DMS53 treated with DMSO at 0.1 percent for 48 hours (cell line): ENCODE data around the gene TBXA2R.
"Not testable (repeated sequence)": the region's sequence is repeated elsewhere in the genome, so short reads cannot be mapped to it uniquely, and the experiment has no call there.

Experiments used
- DNase-seq: peaks from one replicate; lab custom pipeline; 2025; ENCODE audit not compliant: unreplicated experiment; lab: John Stamatoyannopoulos, UW

The TBXA2R gene

GRCh38 chr19:3641515-3642269 is 35.0 kb upstream of the TBXA2R start:
- no peak for DNase-seq

GRCh38 chr19:3639479-3639878 is 32.8 kb upstream of the TBXA2R start:
- no peak for DNase-seq

DNA sequence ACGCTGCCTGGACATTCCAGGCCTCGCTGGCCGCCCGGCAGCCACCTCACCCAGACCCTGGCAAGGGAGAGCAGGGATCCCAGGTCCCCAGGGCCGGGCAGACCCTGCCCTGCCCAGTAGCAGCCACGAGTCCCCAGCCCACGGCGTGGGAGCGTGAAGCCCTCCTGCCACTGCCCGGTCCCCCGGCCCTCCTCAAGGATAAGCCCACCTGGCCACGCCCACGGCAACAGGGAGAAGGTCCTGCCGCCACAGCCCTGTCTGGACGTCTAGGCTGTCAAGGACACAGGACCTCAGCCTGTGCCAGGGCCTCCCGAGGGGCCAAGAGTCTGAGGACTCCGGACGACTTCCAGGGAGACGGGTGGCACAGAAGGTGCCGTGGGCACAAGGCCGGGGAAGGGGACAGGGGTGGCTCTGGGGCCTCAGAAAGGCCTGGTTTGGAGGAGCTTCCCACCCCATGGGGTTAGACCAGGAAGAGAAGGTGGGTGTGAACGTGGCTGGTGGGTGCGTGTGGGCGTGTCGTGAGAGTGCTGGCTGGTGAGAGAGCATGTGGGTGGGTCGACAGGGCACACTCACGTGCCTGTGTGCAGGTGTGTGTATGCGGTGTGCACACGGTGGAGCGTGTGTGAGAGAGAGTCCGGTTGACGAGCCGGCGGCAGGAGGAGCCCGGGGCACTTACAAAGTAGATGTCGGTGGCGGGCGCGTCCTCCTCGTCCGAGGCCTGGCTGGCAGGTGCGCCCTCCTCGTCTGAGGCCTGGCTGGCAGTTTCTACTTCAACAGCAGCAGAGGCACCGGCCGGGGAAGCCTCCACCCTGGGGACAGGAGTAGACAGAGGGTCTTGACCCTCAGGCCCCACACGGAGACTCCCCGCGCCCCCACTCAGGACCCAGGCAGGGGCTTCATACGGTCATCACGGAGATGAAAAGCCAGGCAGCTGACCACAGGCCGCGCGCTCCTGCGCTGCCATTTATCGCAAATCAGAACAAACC is 31.8 kb upstream of the TBXA2R start:
- DNase-seq, result no peak

- no peak for DNase-seq
Measured at GRCh38 chr19:3637621-3638020, 30.9 kb upstream of the TBXA2R start.

DNA sequence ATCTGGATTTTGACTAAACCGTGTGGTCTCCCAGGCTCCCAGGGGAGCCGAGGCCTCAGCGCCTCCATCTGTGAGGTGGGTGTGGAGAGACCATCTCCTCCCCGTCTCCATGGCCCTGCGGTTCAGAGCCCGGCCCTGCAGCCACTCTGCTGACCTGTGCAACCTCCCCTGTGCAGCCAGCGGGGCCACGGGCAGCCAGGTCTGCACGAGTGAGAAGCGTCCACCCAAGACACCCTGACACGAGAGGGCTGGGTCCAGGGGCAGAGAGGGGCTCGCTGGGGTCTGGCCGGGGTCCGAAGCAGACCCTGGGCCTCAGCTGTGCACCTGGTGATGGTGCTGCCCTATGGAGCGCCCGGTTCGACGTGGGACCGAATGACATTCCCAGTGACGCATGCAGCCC is 30.3 kb upstream of the TBXA2R start:
- no peak for DNase-seq

GRCh38 chr19:3636506-3636905 is 29.8 kb upstream of the TBXA2R start:
- DNase-seq, result no peak

DNA sequence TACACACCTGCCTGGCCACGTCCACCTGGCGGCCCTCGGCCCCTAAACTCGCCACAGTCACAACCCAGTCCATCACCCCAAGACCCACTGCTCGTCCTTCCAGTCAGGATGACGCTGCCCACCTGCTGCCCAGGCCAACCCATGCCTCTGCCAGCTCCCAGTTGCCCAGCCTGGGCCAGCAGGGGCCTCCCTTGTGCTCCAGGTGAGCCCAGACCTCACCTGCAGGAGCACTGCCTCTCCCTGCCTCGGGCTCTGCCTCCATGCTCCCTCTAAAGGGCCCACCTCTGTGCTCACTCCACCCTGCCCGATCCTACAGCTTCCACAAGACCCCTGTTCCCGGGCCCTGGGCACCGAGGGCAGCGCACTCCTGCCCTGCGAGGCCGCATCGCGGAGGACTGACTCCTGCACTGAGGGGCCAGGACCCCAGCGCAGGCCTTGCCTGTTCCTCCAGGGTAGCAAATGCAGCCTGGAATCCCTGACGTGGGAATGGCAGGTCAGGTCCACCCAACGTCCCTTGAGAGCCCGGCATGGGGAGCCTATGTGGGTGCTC is 27.9 kb upstream of the TBXA2R start:
- no peak for DNase-seq

GRCh38 chr19:3633559-3633988 is 26.9 kb upstream of the TBXA2R start:
- DNase-seq, result no peak

- DNase-seq, result no peak
Measured at GRCh38 chr19:3632739-3633558, 26.3 kb upstream of the TBXA2R start.

DNA sequence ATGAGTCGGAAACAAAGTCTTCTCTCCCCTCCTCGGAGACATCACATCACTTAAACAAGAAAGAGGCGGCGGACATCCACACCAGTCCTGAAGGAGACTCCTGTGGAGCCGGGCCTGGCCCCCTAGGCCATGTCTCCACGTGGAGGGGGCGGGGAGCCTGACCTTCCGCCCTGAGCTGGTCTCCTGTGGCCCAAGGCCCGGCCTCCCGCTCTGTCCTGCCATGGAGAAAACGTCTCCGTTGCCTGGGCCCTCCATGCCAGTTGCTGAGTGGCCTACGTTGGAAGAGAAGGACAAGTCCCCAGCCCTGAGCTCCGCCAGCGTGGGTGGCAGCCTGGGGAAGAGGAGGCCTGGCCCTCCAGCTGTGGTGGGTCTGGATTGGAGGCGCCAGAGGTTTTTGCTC is 25.4 kb upstream of the TBXA2R start:
- DNase-seq, result no peak

- no peak for DNase-seq
Measured at GRCh38 chr19:3631053-3631861, 24.6 kb upstream of the TBXA2R start.

GRCh38 chr19:3628766-3629165 is 22.1 kb upstream of the TBXA2R start:
- DNase-seq, result not testable (repeated sequence)

- DNase-seq, result no peak
Measured at GRCh38 chr19:3627351-3627723, 20.7 kb upstream of the TBXA2R start.

DNA sequence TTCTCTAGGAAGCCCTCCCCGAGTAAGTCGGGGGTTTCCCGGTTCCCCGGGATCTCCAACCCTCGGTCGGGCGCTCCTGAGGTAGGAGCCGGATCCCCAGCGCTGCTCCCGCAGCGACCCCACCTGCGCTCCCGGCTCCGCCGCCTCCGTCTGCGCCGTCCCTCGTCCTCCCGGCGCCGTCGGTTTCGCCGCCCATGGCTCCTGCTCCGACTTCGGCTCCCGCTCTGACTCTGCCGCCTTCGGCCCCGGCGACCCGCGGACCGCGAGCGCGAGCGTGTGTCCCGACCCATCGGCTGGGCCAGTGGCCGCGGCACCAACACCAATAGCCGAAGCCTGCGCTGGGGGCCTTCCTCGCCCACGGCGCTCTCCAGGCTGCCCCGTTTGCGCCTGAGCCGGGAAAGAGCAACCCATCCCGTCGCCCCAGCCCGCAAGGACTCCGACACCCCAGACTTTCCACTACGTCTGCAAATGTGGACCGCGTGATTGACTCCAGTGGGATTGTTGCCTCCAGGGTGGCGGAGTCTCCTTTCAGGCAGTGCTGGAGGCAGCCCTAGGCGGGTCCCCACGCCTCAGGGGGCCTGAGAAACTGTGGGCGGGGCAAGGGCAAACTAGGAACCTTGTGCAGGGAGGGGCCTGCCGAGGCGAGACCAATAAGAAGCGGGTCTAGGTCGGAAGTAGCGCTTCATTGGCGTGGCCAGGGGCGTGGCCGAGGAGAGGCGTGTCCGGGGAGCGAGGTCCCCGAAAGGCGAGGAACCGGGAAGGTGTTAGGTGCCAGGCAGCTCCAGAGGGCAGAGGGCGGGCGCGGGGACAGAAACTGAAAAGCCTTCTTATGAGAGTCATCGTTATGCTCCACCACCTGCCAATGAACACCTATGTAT is 20.0 kb upstream of the TBXA2R start, which contains the start of gene CACTIN:
Gene CACTIN (minus strand): TSS at position 318 of the 878 bp plus-strand sequence. CDS start 28 bp downstream, at position 290.
- peak; percentile 89 for DNase-seq

- no peak for DNase-seq
Measured at GRCh38 chr19:3625996-3626472, 19.4 kb upstream of the TBXA2R start.

- DNase-seq, result no peak
Measured at GRCh38 chr19:3623716-3624115, 17.0 kb upstream of the TBXA2R start.

DNA sequence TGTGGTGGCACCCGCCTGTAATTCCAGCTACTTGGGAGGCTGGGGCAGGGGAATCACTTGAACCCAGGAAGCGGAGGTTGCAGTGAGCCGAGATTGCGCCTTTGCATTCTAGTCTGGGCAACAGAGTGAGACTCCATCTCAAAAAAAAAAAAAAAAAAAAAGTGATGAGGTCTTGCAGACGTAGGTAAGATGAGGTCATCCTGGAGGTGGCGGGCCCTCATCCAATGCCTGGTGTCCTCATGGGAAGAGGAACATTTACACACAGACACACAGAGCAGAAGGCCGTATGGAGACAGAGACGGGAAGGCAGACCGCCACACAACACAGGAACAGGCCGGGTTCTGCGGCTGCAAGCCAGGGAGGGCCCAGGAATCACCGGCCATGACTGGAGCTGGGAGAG is 15.5 kb upstream of the TBXA2R start:
- no peak for DNase-seq

DNA sequence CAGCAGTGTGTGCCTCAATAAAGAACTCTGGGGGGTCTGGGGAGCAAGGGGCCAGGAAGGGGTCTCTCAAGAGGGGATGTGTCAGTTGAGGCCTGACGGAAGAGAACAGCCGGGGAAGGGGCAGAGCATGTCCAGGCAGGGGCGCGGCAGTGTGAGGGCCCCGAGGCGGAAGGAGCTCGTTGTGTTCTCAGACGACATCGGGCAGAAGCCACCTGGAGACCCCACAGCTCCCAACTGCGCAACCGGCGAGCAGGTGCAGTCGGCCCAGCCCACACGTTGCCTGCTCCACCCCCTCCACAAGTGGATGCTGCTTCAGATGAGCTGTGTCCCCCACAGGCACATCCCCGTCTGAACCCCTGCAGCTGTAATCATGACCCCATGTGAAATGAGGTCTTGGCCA is 15.0 kb upstream of the TBXA2R start:
- DNase-seq, result no peak
